Body of pancreas (tissue), 4 donors: ENCODE measurements around the gene CAMTA1. TPM values are rescaled to one million over a fixed set of nuclear protein-coding genes. Genes with fewer than 3 reads are reported as not detected.

Source experiments
- ATAC-seq: fragments of 150-250 bp; one replicate; pipeline ENCODE4 v1.9.1; 2016
- DNase-seq, 4 donors: peaks; one replicate each; pipeline ENCODE4 v3.0.0-alpha.2; 2019
- H3K27ac ChIP-seq, 4 donors: fragments of 200-600 bp; sonication (generic); 1 replicate in 3 of 4; 2 replicates in 1 of 4; pipeline versions ENCODE4 v1.5.1 to v1.6.1; 2016 to 2019; ENCODE audit warnings: mild to moderate bottlenecking in 1 of 4, mixed read lengths in 1 of 4, moderate library complexity in 1 of 4
- H3K27me3 ChIP-seq, 2 donors: fragments of 200-600 bp; sonication (generic); one replicate each; pipeline ENCODE4 v1.6.0; 2016; ENCODE audit warnings: mild to moderate bottlenecking in 1 of 2
- H3K36me3 ChIP-seq, 2 donors: fragments of 200-600 bp; sonication (generic); replicated peaks in 1 of 2; 2 replicates each; pipeline ENCODE4 v1.5.1; 2016; ENCODE audit warnings: low read depth in 2 of 2; ENCODE audit not compliant: insufficient read depth in 1 of 2
- H3K4me1 ChIP-seq: fragments of 200-600 bp; sonication (generic); one replicate; pipeline ENCODE4 v1.6.0; 2016
- H3K4me3 ChIP-seq, 2 donors: fragments of 200-600 bp; sonication (generic); 1 replicate in 1 of 2; 2 replicates in 1 of 2; pipeline ENCODE4 v1.5.1; 2016 to 2019
- H3K9me3 ChIP-seq, 3 donors: fragments of 200-600 bp; sonication (generic); 1 replicate in 2 of 3; 2 replicates in 1 of 3; pipeline ENCODE4 v1.5.1; 2016
- POLR2A ChIP-seq, 3 donors: fragments of 450-650 bp; IDR thresholded peaks; one replicate each; pipeline ENCODE4 v1.6.1; 2016; ENCODE audit warnings: antibody characterized with exemption in 3 of 3, mild to moderate bottlenecking in 2 of 3
- WGBS, 2 donors: methylation state at CpG; one replicate each; pipeline ENCODE4 v1.1.5; 2017; 5-methylcytosine and 5-hydroxymethylcytosine counted together
- intact Hi-C: fragments of 100-400 bp; cut with DNase I; formaldehyde crosslinking; loops from one replicate; pipeline ENCODE4 v1.15.1; 2023
- total RNA-seq, 2 donors: library from RNA; depleted of rRNA; stranded (reverse); fragments of >200 nt; gene quantifications; one replicate each; pipeline ENCODE4 v1.1.0, GENCODE V29; 2016
- TF ChIP-seq, protein P1 (sequence below), 7 experiments: fragments of 450-650 bp in 4 of 7; fragments of 200-600 bp in 3 of 7; sonication (generic) in 3 of 7; IDR thresholded peaks; one replicate each; pipeline ENCODE4 v1.5.1; 2016 to 2019; ENCODE audit warnings: antibody characterized with exemption in 7 of 7

The CAMTA1 gene
- total RNA-seq, 2 donors from 2014 or later: 36.3 to 59.7 TPM

GRCh38 chr1:7341145-7341905, 556.1 kb downstream of the CAMTA1 start:
- Histone ChIP-seq H3K27me3 (no peaks in the 10 kb centered on the region), H3K27ac (no peak overlapping the region), H3K9me3 (no peaks in the 10 kb centered on the region), H3K4me3 (no peak overlapping the region), H3K36me3 (no peaks in the 10 kb centered on the region), H3K4me1 (peaks cover 10% of the 10 kb centered on the region)
- TF ChIP-seq POLR2A (IDR thresholded peaks at IDR 0.05): no peak
- TF ChIP-seq, protein P1, sequence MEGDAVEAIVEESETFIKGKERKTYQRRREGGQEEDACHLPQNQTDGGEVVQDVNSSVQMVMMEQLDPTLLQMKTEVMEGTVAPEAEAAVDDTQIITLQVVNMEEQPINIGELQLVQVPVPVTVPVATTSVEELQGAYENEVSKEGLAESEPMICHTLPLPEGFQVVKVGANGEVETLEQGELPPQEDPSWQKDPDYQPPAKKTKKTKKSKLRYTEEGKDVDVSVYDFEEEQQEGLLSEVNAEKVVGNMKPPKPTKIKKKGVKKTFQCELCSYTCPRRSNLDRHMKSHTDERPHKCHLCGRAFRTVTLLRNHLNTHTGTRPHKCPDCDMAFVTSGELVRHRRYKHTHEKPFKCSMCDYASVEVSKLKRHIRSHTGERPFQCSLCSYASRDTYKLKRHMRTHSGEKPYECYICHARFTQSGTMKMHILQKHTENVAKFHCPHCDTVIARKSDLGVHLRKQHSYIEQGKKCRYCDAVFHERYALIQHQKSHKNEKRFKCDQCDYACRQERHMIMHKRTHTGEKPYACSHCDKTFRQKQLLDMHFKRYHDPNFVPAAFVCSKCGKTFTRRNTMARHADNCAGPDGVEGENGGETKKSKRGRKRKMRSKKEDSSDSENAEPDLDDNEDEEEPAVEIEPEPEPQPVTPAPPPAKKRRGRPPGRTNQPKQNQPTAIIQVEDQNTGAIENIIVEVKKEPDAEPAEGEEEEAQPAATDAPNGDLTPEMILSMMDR (IDR thresholded peaks at IDR 0.05): no peak
- intact Hi-C loops: no loop called here
- WGBS, 2 donors: 27 to 45% methylated on average over 10 to 11 of the region's 11 CpGs
- ATAC-seq: no peak
- peak in 1 of 4 donors; percentile 32 for DNase-seq

- Histone ChIP-seq H3K27ac (no peak overlapping the region), H3K9me3 (no peaks in the 10 kb centered on the region), H3K4me3 (no peak overlapping the region), H3K4me1 (peaks cover 10% of the 10 kb centered on the region), H3K36me3 (no peaks in the 10 kb centered on the region), H3K27me3 (no peaks in the 10 kb centered on the region)
- intact Hi-C loops: no loop called here
- TF ChIP-seq, protein P1 (IDR thresholded peaks at IDR 0.05): no peak
- TF ChIP-seq POLR2A (IDR thresholded peaks at IDR 0.05): no peak
- WGBS, 2 donors: 91 to 98% methylated on average over 5 to 6 of the region's 6 CpGs
- ATAC-seq (no peak), DNase-seq (no peak)
These were observed 558.6 kb downstream of the CAMTA1 start for GRCh38 chr1:7343882-7344281.

- Histone ChIP-seq H3K27me3 (no peaks in the 10 kb centered on the region), H3K4me3 (no peak overlapping the region), H3K36me3 (no peaks in the 10 kb centered on the region), H3K27ac (no peak overlapping the region), H3K9me3 (no peaks in the 10 kb centered on the region), H3K4me1 (peaks cover 10% of the 10 kb centered on the region)
- WGBS, 2 donors: 68 to 83% methylated on average over 2 of the region's 2 CpGs
- no peak for ATAC-seq
- intact Hi-C loops: no loop called here
- no peak for TF ChIP-seq POLR2A (IDR thresholded peaks at IDR 0.05)
- TF ChIP-seq, protein P1 (IDR thresholded peaks at IDR 0.05): no peak
- DNase-seq: no peak
These were observed 559.0 kb downstream of the CAMTA1 start for GRCh38 chr1:7344299-7344698.

DNA sequence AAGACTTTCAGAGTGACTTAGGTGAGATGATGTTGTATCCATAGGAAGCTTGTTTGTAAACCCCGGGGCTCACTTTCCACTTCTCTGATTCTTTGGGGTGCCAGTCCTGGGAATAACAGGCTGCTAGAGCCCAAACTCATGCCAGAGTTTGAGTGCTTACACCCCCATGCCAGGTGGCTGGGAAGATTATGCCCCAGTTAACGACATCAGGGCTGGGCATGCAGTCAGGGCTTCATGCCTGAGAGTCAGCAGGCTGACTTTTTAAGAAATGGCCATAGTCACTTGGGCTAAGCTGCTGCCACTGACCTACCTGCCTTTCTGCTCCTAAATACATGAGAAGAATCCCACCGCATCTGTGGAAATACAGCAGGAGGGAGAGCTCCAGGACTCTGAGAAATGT, 560.3 kb downstream of the CAMTA1 start:
- WGBS, 2 donors: 89 to 94% methylated on average over 1 to 3 of the region's 3 CpGs
- intact Hi-C loops: no loop called here
- no peak for ATAC-seq

More for the DNA sequence above, 560.3 kb downstream of the CAMTA1 start:
- Histone ChIP-seq H3K4me3 (no peak overlapping the region), H3K36me3 (no peaks in the 10 kb centered on the region), H3K9me3 (no peaks in the 10 kb centered on the region), H3K27ac (no peak overlapping the region), H3K27me3 (no peaks in the 10 kb centered on the region), H3K4me1 (peaks cover 10% of the 10 kb centered on the region)
- no peak for DNase-seq
- TF ChIP-seq, protein P1 (IDR thresholded peaks at IDR 0.05): no peak
- no peak for TF ChIP-seq POLR2A (IDR thresholded peaks at IDR 0.05)
